Measurements from ENCODE around the gene PEAR1. TPM values are rescaled to one million over a fixed set of nuclear protein-coding genes. Genes with fewer than 3 reads are reported as not detected.

Gene PEAR1
- total RNA-seq, 4 donors from 2014 or later: 7.0 to 10.7 (median 9.1) TPM

DNA sequence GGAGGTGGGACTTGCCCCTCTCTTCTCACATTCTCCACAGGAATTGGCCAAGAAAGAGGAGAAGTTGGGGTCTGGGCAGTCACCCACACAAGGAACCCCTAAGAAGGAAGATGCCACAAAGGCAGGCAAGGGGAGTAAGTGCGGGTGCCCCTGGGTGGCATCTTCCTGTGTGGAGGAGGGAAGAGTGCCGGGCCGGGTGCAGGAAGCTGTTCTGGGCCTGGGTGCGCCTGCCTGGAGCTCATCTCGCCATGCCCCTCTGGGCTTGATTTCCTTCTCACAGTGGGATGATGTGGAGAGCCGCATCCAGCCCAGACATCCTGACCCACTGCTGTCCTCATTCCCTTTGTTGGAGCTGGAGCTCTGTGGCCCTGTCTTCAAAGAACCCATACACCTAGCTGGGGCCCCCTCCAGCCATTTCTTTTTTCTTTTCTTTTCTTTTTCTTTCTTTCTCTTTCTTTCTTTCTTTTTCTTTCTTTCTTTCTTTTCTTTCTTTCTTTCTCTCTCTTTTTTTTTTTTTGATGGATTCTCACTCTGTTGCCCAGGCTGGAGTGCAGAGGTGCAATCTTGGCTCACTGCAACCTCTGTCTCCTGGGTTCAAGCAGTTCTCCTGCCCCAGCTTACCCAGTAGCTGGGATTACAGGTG is 36.2 kb downstream of the PEAR1 start:
- no peak overlapping the region for H3K27ac ChIP-seq
- TF ChIP-seq POLR2AphosphoS5 (IDR thresholded peaks at IDR 0.05) (no peak), EP300 (IDR thresholded peaks at IDR 0.05) (no peak), POLR2A (IDR thresholded peaks at IDR 0.05) (no peak)
- TF ChIP-seq, protein P1, sequence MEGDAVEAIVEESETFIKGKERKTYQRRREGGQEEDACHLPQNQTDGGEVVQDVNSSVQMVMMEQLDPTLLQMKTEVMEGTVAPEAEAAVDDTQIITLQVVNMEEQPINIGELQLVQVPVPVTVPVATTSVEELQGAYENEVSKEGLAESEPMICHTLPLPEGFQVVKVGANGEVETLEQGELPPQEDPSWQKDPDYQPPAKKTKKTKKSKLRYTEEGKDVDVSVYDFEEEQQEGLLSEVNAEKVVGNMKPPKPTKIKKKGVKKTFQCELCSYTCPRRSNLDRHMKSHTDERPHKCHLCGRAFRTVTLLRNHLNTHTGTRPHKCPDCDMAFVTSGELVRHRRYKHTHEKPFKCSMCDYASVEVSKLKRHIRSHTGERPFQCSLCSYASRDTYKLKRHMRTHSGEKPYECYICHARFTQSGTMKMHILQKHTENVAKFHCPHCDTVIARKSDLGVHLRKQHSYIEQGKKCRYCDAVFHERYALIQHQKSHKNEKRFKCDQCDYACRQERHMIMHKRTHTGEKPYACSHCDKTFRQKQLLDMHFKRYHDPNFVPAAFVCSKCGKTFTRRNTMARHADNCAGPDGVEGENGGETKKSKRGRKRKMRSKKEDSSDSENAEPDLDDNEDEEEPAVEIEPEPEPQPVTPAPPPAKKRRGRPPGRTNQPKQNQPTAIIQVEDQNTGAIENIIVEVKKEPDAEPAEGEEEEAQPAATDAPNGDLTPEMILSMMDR (IDR thresholded peaks at IDR 0.05): no peak
- H3K9me3 ChIP-seq: no peaks in the 10 kb centered on the region
- no peak overlapping the region for H3K4me3 ChIP-seq
- no peak for ATAC-seq
- no peaks in the 10 kb centered on the region for H3K36me3 ChIP-seq
- 71 to 100% methylated on average over 1 to 6 of the region's 6 CpGs for WGBS, 2 donors (ENCODE audit: low coverage in 1 of 2)
- peaks cover 54% of the 10 kb centered on the region for H3K27me3 ChIP-seq
- H3K4me1 ChIP-seq: peaks cover 0 to 28% (median 11%) of the 10 kb centered on the region in 3 donors

DNA sequence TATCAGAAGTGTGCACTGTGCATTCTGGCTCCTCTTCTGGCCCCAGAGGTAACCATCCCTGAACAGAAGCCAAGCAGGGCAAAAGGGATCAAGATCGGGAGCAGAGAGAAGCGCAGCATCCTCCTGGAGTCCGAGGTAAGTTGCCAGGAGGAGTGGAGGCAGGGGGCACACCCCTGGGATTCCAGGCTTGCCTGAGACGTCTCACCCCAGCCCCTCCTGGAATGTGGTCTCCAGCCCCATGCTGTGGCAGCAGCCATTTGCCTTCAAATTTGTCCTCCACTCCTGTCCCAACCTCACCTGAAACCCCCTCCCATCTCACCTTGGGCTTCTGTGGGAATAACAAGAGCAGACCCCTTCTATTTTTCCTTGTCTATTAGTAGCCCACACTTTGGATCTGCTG is 37.0 kb downstream of the PEAR1 start:
- no peak for TF ChIP-seq EP300 (IDR thresholded peaks at IDR 0.05)
- no peak for TF ChIP-seq POLR2A (IDR thresholded peaks at IDR 0.05)
- TF ChIP-seq, protein P1 (IDR thresholded peaks at IDR 0.05): no peak
- no peak for TF ChIP-seq POLR2AphosphoS5 (IDR thresholded peaks at IDR 0.05)
- no peak overlapping the region for H3K4me3 ChIP-seq
- 40% methylated on average over 1 of the region's 4 CpGs; no CpG with 5 or more reads in 1 of the 2 donors for WGBS, 2 donors (ENCODE audit: low coverage in 1 of 2)
- peaks cover 0 to 6% of the 10 kb centered on the region in 2 donors for H3K36me3 ChIP-seq
- no peak overlapping the region for H3K27ac ChIP-seq
- peaks cover 47% of the 10 kb centered on the region for H3K27me3 ChIP-seq
- H3K9me3 ChIP-seq: no peaks in the 10 kb centered on the region
- H3K4me1 ChIP-seq: peaks cover 0 to 28% (median 11%) of the 10 kb centered on the region in 3 donors
- no peak for ATAC-seq

DNA sequence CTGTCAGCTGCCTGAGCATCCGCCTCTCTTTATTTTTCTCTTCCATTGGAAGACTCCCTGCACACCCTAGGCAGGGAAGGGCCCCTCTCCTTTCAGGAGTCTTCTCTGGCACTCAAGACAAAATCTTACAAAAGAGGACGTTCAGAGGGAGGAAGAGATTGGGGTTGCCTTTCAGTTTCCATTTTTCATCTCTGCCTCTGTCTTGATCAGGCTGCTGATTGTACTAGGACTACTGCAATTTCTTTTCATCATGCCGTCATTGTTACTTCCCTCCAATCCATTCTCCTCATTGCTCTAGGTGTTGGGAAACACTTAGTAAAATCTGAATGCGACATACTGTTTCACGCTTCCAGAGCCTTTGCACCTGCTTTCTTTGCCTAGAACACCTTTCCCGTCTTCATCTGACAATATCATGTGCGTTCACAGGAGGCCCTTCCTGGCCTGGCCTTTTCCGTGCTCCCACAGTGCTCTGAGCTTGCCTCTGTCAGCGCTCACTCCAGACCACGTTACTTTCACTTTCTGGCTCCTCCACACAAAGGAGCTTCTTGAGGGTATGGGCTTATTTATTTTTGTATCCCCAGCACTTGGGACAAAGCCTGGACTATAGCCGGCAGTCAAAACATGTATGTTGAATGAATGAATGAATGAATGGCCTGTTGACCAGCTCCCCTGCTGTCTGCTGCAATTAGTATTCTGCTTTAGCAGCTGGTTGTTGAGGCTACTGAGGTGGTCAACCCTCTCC is 37.9 kb downstream of the PEAR1 start:
- TF ChIP-seq POLR2A (IDR thresholded peaks at IDR 0.05): no peak
- TF ChIP-seq, protein P1 (IDR thresholded peaks at IDR 0.05): no peak
- no peak for TF ChIP-seq POLR2AphosphoS5 (IDR thresholded peaks at IDR 0.05)
- TF ChIP-seq EP300 (IDR thresholded peaks at IDR 0.05): no peak
- Histone ChIP-seq H3K36me3 (peaks cover 0 to 15% of the 10 kb centered on the region in 2 donors), H3K9me3 (no peaks in the 10 kb centered on the region), H3K4me3 (no peak overlapping the region), H3K27me3 (peaks cover 38% of the 10 kb centered on the region), H3K4me1 (peaks cover 0 to 28% (median 11%) of the 10 kb centered on the region in 3 donors), H3K27ac (no peak overlapping the region)
- 46 to 48% methylated on average over 8 to 11 of the region's 11 CpGs for WGBS, 2 donors (ENCODE audit: low coverage in 1 of 2)
- ATAC-seq: no peak

DNA sequence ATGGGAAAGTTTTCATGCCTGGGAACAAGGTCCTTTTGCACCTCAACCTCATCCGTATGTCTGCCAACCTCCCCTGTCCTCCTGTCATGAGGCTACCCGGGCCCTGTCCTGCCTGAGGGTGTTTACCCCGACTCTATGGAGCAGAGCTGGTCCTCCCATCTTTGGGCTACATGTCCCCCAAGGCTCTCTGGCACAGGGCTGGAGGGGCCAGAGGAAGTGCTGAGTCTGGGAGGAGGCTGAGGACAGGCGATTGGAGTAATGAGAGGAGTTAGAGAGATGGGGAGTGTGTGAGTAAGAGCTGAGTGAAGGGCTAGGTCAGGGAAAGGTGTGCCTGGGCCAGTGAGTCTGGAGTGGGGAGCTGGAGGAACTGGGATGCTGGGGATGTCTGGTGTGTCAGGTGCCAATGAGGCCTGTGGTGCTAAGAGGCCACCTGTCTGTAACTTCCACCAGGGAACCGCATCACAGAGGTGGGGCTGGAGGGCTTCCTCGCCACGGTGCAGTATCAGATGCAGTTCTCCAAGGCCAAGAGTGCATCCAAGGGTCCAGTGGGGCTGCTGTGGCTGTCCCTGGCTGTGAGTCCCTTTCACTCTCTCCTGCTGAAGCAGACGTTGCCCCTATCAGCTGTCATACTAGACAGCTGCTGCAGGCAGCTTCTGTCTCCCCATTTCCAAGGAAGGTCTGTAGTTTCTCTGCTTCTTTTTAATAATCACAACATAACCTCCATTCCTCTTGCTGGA is 38.6 kb downstream of the PEAR1 start:
- no peak for ATAC-seq
- Histone ChIP-seq H3K9me3 (no peaks in the 10 kb centered on the region), H3K36me3 (peaks cover 0 to 23% of the 10 kb centered on the region in 2 donors), H3K27me3 (peaks cover 30% of the 10 kb centered on the region), H3K27ac (no peak overlapping the region), H3K4me3 (no peak overlapping the region), H3K4me1 (peaks cover 0 to 24% (median 11%) of the 10 kb centered on the region in 3 donors)
- WGBS, 2 donors (ENCODE audit: low coverage in 1 of 2): 57% methylated on average over 3 of the region's 8 CpGs; no CpG with 5 or more reads in 1 of the 2 donors
- TF ChIP-seq POLR2AphosphoS5 (IDR thresholded peaks at IDR 0.05): no peak
- TF ChIP-seq, protein P1 (IDR thresholded peaks at IDR 0.05): no peak
- TF ChIP-seq POLR2A (IDR thresholded peaks at IDR 0.05): no peak
- TF ChIP-seq EP300 (IDR thresholded peaks at IDR 0.05): no peak
